WTC11 (cell line): Measurements from ENCODE around the gene ADAMTS19.

Experiments used
- ATF6 ChIP-seq: sonication (generic); formaldehyde crosslinking; IDR thresholded peaks from 2 replicates; pipeline ENCODE4 v1.8.1; 2023; ENCODE audit warnings: mild to moderate bottlenecking, missing genetic modification reagents
- CTCF ChIP-seq: fragments of 200-600 bp; IDR thresholded peaks from 2 replicates; pipeline ENCODE4 v1.8.0; 2022; ENCODE audit warnings: antibody characterized with exemption
- ELF4 ChIP-seq: sonication (generic); formaldehyde crosslinking; IDR thresholded peaks from 2 replicates; pipeline ENCODE4 v1.8.1; 2022; ENCODE audit warnings: low read depth, mild to moderate bottlenecking, moderate library complexity, missing genetic modification reagents
- ETV6 ChIP-seq: sonication (generic); formaldehyde crosslinking; IDR thresholded peaks from 2 replicates; pipeline ENCODE4 v1.8.1; 2022; ENCODE audit warnings: mild to moderate bottlenecking, missing genetic modification reagents
- FOXK1 ChIP-seq: sonication (generic); formaldehyde crosslinking; IDR thresholded peaks from 2 replicates; pipeline ENCODE4 v1.8.0; 2022; ENCODE audit warnings: mild to moderate bottlenecking, moderate library complexity, missing genetic modification reagents
- NR1H2 ChIP-seq: sonication (generic); formaldehyde crosslinking; IDR thresholded peaks from 2 replicates; pipeline ENCODE4 v1.9.0; 2021; ENCODE audit warnings: mild to moderate bottlenecking, moderate library complexity, missing genetic modification reagents
- NR3C1 ChIP-seq: sonication (generic); formaldehyde crosslinking; conservative IDR thresholded peaks from 2 replicates; pipeline ENCODE4 v1.8.1; 2023; ENCODE audit warnings: low read depth, mild to moderate bottlenecking, missing genetic modification reagents
- PREB ChIP-seq: sonication (generic); formaldehyde crosslinking; IDR thresholded peaks from 2 replicates; pipeline ENCODE4 v1.8.1; 2022; ENCODE audit warnings: mild to moderate bottlenecking, missing genetic modification reagents, moderate library complexity, borderline replicate concordance
- TCF7 ChIP-seq: sonication (generic); formaldehyde crosslinking; IDR thresholded peaks from 2 replicates; pipeline ENCODE4 v1.8.0; 2022; ENCODE audit warnings: mild to moderate bottlenecking, low read depth, missing genetic modification reagents, moderate library complexity
- TF ChIP-seq, protein P1 (sequence below): fragments of 250-450 bp; sonication (Bioruptor Pico); IDR thresholded peaks from 2 replicates; pipeline ENCODE4 v1.8.0; 2021; ENCODE audit warnings: mild to moderate bottlenecking

DNA sequence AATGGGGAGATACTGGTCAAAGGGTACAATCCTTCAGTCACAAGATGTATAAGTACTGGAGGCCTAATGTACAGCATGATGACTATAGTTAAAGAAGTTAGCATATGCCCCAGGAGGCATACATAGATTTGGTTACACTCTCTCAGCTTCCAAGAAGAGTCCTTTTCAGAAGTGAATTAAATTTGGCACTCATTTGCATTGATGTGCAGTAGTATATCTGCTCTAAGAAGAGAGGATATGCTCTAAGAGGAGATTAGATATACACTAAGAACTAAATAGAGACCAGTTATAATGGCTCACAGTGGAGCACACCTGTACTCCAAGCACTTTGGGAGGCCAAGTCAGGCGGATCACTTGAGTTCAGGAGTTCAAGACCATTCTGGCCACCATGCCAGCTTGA, 148.3 kb downstream of the ADAMTS19 start:
- TF ChIP-seq CTCF (no peak), NR3C1 (CRISPR knock-in tag) (no peak), ELF4 (no peak), ATF6 (no peak), PREB (no peak), TCF7 (CRISPR knock-in tag) (no peak), NR1H2 (CRISPR knock-in tag) (no peak), ETV6 (no peak), FOXK1 (CRISPR knock-in tag) (no peak)
- TF ChIP-seq, protein P1, sequence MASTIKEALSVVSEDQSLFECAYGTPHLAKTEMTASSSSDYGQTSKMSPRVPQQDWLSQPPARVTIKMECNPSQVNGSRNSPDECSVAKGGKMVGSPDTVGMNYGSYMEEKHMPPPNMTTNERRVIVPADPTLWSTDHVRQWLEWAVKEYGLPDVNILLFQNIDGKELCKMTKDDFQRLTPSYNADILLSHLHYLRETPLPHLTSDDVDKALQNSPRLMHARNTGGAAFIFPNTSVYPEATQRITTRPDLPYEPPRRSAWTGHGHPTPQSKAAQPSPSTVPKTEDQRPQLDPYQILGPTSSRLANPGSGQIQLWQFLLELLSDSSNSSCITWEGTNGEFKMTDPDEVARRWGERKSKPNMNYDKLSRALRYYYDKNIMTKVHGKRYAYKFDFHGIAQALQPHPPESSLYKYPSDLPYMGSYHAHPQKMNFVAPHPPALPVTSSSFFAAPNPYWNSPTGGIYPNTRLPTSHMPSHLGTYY = no peak
